ENCODE data around the gene CORO1A. TPM values are rescaled to one million over a fixed set of nuclear protein-coding genes. Genes with fewer than 3 reads are reported as not detected.

Gene CORO1A
- total RNA-seq = 0.75 and 2.7 TPM in 2 replicates

GRCh38 chr16:30183233-30184095 is at the start of gene CORO1A:
Gene CORO1A (plus strand): TSS chr16:30183602. CDS start chr16:30185210, 1,608 bp downstream.

DNA sequence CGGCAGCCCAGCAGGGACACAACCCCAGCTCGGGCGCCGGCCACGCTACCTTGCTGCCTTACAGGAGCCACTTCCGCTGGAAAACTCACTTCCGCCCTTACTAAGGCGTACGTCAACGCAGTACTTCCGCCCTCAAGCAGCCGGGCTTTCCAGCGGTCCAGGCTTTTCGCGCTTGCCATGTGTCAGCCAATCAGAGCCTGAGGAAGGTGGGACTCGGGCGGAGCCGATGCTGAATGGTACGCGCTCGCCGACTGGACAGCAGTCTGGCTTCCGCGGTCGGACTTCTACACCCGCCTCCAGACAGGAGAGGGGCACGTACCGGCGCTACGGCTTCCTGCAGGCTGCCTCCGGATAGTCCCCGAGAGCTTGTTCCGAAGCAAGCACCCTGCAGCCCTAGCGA is 10.2 kb downstream of the CORO1A start, which contains the start of the genes BOLA2B and SLX1A:
TSS of gene BOLA2B (minus strand) at position 52 of the 400 bp plus-strand sequence. CDS start 71 bp downstream, outside the sequence.
TSS of gene SLX1A (plus strand) at position 261 of the 400 bp plus-strand sequence. CDS start 210 bp downstream, outside the sequence.

GRCh38 chr16:30199049-30199448 is 15.6 kb downstream of the CORO1A start, which contains the start of gene SULT1A3:
Gene SULT1A3 (plus strand): TSS chr16:30199255. CDS start chr16:30200729, 1,474 bp downstream.

Other genes with a start within 250 kb of the CORO1A start
- gene TMEM219, start 221.5 kb upstream of the CORO1A start, total RNA-seq = 61.0 and 61.1 TPM in 2 replicates
- gene TAOK2, start 209.7 kb upstream of the CORO1A start, total RNA-seq = 97.0 TPM in 2 replicates
- gene HIRIP3, start 188.0 kb upstream of the CORO1A start, total RNA-seq = 4.9 and 6.4 TPM in 2 replicates
- 17.3 and 18.3 TPM in 2 replicates for gene INO80E, start 187.4 kb upstream of the CORO1A start, total RNA-seq
- gene DOC2A, start 172.6 kb upstream of the CORO1A start, total RNA-seq = 0.09 and 0.38 TPM in 2 replicates
- gene C16orf92, start 160.4 kb upstream of the CORO1A start, total RNA-seq = not detected in 2 replicates
- gene TLCD3B, start 152.3 kb upstream of the CORO1A start, total RNA-seq = 0.09 TPM in 2 replicates
- gene ALDOA, start 117.8 kb upstream of the CORO1A start, total RNA-seq = 358 and 754 TPM in 2 replicates
- gene PPP4C, start 107.6 kb upstream of the CORO1A start, total RNA-seq = 221 and 246 TPM in 2 replicates
- 0.09 and 0.19 TPM in 2 replicates for gene TBX6, start 91.7 kb upstream of the CORO1A start, total RNA-seq
- 6.2 and 9.3 TPM in 2 replicates for gene YPEL3, start 87.4 kb upstream of the CORO1A start, total RNA-seq
- 0.81 and 1.3 TPM in 2 replicates for gene GDPD3, start 70.1 kb upstream of the CORO1A start, total RNA-seq
- gene MAPK3, start 60.4 kb upstream of the CORO1A start, total RNA-seq = 25.6 and 28.0 TPM in 2 replicates
- 39.0 and 39.6 TPM in 2 replicates for gene BOLA2B, start 10.1 kb downstream of the CORO1A start, total RNA-seq
- 39.4 and 46.1 TPM in 2 replicates for gene SLX1A, start 10.3 kb downstream of the CORO1A start, total RNA-seq
- gene SULT1A3, start 15.7 kb downstream of the CORO1A start, total RNA-seq = 1.7 and 2.8 TPM in 2 replicates
- 0.94 and 1.3 TPM in 2 replicates for gene NPIPB13, start 64.9 kb downstream of the CORO1A start, total RNA-seq
- 35.4 and 35.5 TPM in 2 replicates for gene CD2BP2, start 171.7 kb downstream of the CORO1A start, total RNA-seq
- 30.8 and 34.5 TPM in 2 replicates for gene TBC1D10B, start 186.9 kb downstream of the CORO1A start, total RNA-seq
- not detected in 2 replicates for gene MYL11, start 191.2 kb downstream of the CORO1A start, total RNA-seq
- gene SEPTIN1, start 199.0 kb downstream of the CORO1A start, total RNA-seq = 0.09 TPM in 1 of 2 replicates, not detected in the other
- 13.3 and 21.8 TPM in 2 replicates for gene ZNF48, start 211.8 kb downstream of the CORO1A start, total RNA-seq
- 7.9 and 9.9 TPM in 2 replicates for gene ZNF771, start 224.0 kb downstream of the CORO1A start, total RNA-seq
- 20.4 and 35.1 TPM in 2 replicates for gene DCTPP1, start 246.4 kb downstream of the CORO1A start, total RNA-seq